ENCODE results near the gene FTO. TPM values are rescaled to one million over a fixed set of nuclear protein-coding genes. Genes with fewer than 3 reads are reported as not detected.

The FTO gene
- total RNA-seq, 1 donor from 2014 or later = 110 TPM

DNA sequence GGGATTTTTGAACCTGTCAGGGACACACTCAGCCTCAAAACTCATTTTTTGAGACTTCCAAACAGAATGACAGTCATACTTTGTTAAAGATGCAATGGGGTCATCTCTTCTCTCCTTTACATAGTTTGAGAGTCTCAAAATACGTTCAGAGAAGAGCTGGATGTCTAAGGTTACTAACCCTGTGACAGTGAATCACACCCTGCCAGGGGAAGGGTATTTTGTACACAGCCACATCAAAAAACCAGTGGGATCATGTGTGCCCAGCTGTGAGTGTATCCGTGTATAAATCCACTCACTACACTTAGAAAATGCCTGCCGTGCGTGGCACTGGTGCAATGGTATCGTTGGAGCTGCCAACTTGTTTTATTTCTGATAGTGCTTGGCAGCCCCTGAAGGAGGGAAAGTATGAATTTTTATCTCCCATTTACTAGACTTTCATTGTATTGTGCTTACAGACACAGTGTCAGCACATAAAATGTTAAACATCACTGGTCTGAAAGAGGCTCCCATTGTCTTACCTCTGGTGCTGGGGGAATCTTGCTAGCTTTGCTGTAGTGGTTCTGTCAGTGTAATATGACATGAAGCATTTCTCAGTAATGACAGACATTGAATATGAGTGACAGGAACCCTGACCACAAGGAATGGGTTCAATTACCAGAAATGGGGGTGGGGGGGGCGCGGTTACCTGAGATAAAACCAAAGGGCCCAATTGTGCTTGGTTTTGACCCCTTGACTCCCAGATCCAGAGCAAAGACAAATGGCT is 256.3 kb downstream of the FTO start:
- Histone ChIP-seq H3K36me3 (no peaks in the 10 kb centered on the region), H4K20me1 (ENCODE audit: low read depth) (no peaks in the 10 kb centered on the region), H3K4me3 (no peak overlapping the region), H3K4me2 (no peak overlapping the region), H3K27ac (no peak overlapping the region), H3K79me2 (ENCODE audit: low read depth) (no peaks in the 10 kb centered on the region), H3K9ac (no peak overlapping the region), H3K9me3 (ENCODE audit: low read depth) (no peaks in the 10 kb centered on the region), H3K4me1 (peaks cover 14% of the 10 kb centered on the region), H3F3A (ENCODE audit: low read depth) (peaks cover 11% of the 10 kb centered on the region), H2AFZ (replicated peaks) (no peak overlapping the region), H3K27me3 (no peaks in the 10 kb centered on the region)
- no peak overlapping the region for H3K4me3 Mint-ChIP-seq
- TF ChIP-seq EZH2phosphoT487 (IDR thresholded peaks at IDR 0.05) (no peak), EZH2 (IDR thresholded peaks at IDR 0.05) (no peak)
- TF ChIP-seq, protein P1, sequence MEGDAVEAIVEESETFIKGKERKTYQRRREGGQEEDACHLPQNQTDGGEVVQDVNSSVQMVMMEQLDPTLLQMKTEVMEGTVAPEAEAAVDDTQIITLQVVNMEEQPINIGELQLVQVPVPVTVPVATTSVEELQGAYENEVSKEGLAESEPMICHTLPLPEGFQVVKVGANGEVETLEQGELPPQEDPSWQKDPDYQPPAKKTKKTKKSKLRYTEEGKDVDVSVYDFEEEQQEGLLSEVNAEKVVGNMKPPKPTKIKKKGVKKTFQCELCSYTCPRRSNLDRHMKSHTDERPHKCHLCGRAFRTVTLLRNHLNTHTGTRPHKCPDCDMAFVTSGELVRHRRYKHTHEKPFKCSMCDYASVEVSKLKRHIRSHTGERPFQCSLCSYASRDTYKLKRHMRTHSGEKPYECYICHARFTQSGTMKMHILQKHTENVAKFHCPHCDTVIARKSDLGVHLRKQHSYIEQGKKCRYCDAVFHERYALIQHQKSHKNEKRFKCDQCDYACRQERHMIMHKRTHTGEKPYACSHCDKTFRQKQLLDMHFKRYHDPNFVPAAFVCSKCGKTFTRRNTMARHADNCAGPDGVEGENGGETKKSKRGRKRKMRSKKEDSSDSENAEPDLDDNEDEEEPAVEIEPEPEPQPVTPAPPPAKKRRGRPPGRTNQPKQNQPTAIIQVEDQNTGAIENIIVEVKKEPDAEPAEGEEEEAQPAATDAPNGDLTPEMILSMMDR (IDR thresholded peaks at IDR 0.05) = no peak
- H3K4me1 Mint-ChIP-seq = peaks cover 27% of the 10 kb centered on the region
- H3K36me3 Mint-ChIP-seq = peaks cover 3% of the 10 kb centered on the region
- H3K9me3 Mint-ChIP-seq = no peaks in the 10 kb centered on the region
- no peak overlapping the region for H3K27ac Mint-ChIP-seq
- peaks cover 2% of the 10 kb centered on the region for H3K27me3 Mint-ChIP-seq (ENCODE audit: insufficient read depth, low read depth)
- DNase-seq (ENCODE audit: low spot score) = no peak

DNA sequence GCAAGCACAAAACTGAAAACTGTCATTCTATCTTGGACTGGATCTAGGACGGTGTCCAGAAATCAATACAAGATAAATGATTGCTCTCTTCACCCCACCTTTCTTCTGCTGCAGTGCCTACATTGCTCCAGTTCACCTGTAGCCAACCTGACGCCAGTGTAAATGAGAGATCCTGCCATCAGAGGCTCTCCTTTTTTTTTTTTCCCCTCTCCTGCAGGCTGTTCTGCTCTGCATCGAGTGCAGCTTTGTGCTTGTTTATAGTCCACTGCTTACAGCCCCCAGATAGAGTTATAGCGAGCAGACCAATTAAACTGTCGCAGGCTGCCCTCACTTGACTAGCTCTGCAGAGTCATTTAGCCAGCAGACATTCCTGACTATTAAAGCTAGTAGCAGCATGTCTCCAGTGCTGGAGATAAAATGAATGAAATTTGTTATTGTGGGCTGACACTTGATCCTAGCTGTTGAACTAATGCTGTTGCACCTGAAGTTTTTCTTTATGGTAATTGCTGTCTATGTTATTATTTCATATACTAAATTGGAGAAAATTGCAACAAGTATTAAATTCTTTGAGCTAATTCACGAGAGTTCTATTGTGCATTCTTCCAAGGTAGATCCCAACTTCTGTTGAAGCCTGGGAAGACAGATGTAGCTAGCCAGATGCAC is 257.1 kb downstream of the FTO start:
- no peak overlapping the region for H3K4me3 ChIP-seq
- no peaks in the 10 kb centered on the region for H4K20me1 ChIP-seq (ENCODE audit: low read depth)

DNA sequence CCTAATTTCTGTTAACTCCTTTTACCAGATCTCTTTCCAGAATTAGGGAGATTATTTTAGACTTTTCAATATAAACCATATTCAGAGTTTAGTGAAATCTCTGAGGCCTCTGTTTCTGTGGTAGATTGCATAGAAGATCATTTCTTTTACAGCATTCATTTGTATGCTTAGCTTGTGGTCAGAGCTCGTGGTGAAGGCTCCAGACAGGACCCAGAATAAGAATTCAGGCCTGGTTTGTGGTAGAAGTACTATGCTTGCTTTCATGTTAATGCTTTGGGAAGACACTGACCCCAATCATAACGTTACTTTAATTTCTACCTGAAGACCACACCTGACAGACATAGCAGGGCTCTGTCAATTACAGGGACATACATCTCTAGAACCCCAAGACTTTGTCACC is 258.1 kb downstream of the FTO start:
- Histone ChIP-seq H3K9me3 (ENCODE audit: low read depth) (no peaks in the 10 kb centered on the region), H3K79me2 (ENCODE audit: low read depth) (no peaks in the 10 kb centered on the region), H3K27me3 (no peaks in the 10 kb centered on the region), H4K20me1 (ENCODE audit: low read depth) (no peaks in the 10 kb centered on the region), H3K27ac (no peak overlapping the region), H3K4me1 (peaks cover 17% of the 10 kb centered on the region), H3F3A (ENCODE audit: low read depth) (peaks cover 11% of the 10 kb centered on the region), H2AFZ (replicated peaks) (no peak overlapping the region), H3K4me3 (no peak overlapping the region), H3K36me3 (no peaks in the 10 kb centered on the region), H3K9ac (no peak overlapping the region), H3K4me2 (no peak overlapping the region)
- peaks cover 2% of the 10 kb centered on the region for H3K36me3 Mint-ChIP-seq
- DNase-seq (ENCODE audit: low spot score) = no peak
- no peak overlapping the region for H3K27ac Mint-ChIP-seq
- H3K4me3 Mint-ChIP-seq = no peak overlapping the region
- TF ChIP-seq EZH2 (IDR thresholded peaks at IDR 0.05) (no peak), EZH2phosphoT487 (IDR thresholded peaks at IDR 0.05) (no peak)
- TF ChIP-seq, protein P1 (IDR thresholded peaks at IDR 0.05) = no peak
- H3K4me1 Mint-ChIP-seq = peaks cover 33% of the 10 kb centered on the region
- no peaks in the 10 kb centered on the region for H3K9me3 Mint-ChIP-seq
- H3K27me3 Mint-ChIP-seq (ENCODE audit: insufficient read depth, low read depth) = peaks cover 2% of the 10 kb centered on the region

More for the DNA sequence above, 257.1 kb downstream of the FTO start:
- Mint-ChIP-seq H3K4me1 (peaks cover 27% of the 10 kb centered on the region), H3K27ac (no peak overlapping the region), H3K36me3 (peaks cover 2% of the 10 kb centered on the region), H3K4me3 (no peak overlapping the region), H3K9me3 (no peaks in the 10 kb centered on the region), H3K27me3 (ENCODE audit: insufficient read depth, low read depth) (peaks cover 2% of the 10 kb centered on the region)
- Histone ChIP-seq H3F3A (ENCODE audit: low read depth) (peaks cover 11% of the 10 kb centered on the region), H3K79me2 (ENCODE audit: low read depth) (no peaks in the 10 kb centered on the region), H3K27me3 (no peaks in the 10 kb centered on the region), H3K9ac (no peak overlapping the region), H3K36me3 (no peaks in the 10 kb centered on the region), H3K27ac (no peak overlapping the region), H3K4me1 (peaks cover 14% of the 10 kb centered on the region), H2AFZ (replicated peaks) (no peak overlapping the region), H3K9me3 (ENCODE audit: low read depth) (no peaks in the 10 kb centered on the region), H3K4me2 (no peak overlapping the region)
- TF ChIP-seq EZH2phosphoT487 (IDR thresholded peaks at IDR 0.05) = no peak
- TF ChIP-seq, protein P1 (IDR thresholded peaks at IDR 0.05) = no peak
- no peak for TF ChIP-seq EZH2 (IDR thresholded peaks at IDR 0.05)
- DNase-seq (ENCODE audit: low spot score) = no peak
